HL-60 (cell line): Measurements from ENCODE around the gene IER2.

ENCODE experiments used
- CTCF ChIP-seq: IDR thresholded peaks from one replicate; pipeline ENCODE4 v1.5.1; 2011; ENCODE audit warnings: low read length, control low read depth, inconsistent platforms; ENCODE audit not compliant: insufficient read depth
- GABPA ChIP-seq: IDR thresholded peaks from 2 replicates; pipeline ENCODE4 v1.6.1; 2012; ENCODE audit warnings: low read depth
- POLR2AphosphoS5 ChIP-seq: IDR thresholded peaks from 2 replicates; pipeline ENCODE4 v1.6.1; 2012; ENCODE audit warnings: low read depth

- TF ChIP-seq POLR2AphosphoS5 = peak; percentile 62
- TF ChIP-seq CTCF = no peak
- TF ChIP-seq GABPA = 0 out of 2 replicates have a peak, but pooled peaks have one; percentile 10
Observed at GRCh38 chr19:13151605-13152355, 1.6 kb downstream of the IER2 start.
